B cell (primary cell): Measurements from ENCODE around the gene PLCB1. TPM values are rescaled to one million over a fixed set of nuclear protein-coding genes. Genes with fewer than 3 reads are reported as not detected.

Experiments
- ATAC-seq: fragments of 200-7000 bp; cut with Tn5 transposase; one replicate; pipeline ENCODE4 v1.10.0; 2021; ENCODE audit warnings: low read depth, mild to moderate bottlenecking, moderate number of reproducible peaks, moderate library complexity
- CTCF ChIA-PET: fragments of 350-600 bp; sonication (Branson Sonifier 250); formaldehyde crosslinking; loops from one replicate; lab custom pipeline; 2021; ENCODE audit warnings: antibody characterized with exemption, inconsistent platforms; lab: Charles Lee
- POLR2A ChIA-PET: fragments of 350-600 bp; sonication (Branson Sonifier 250); formaldehyde crosslinking; loops from one replicate; lab custom pipeline; 2021; ENCODE audit warnings: antibody characterized with exemption; lab: Charles Lee
- DNase-seq: peaks from one replicate; pipeline ENCODE4 v3.0.0; 2013
- H2AFZ ChIP-seq: 2 replicates; pipeline ENCODE4 v1.6.1; 2012; ENCODE audit warnings: mild to moderate bottlenecking, low read depth, low read length; ENCODE audit not compliant: insufficient read depth, poor library complexity, severe bottlenecking
- H3K27ac ChIP-seq, 2 donors: 1 replicate in 1 of 2; 2 replicates in 1 of 2; pipeline ENCODE4 v1.5.1; 2012 to 2013; ENCODE audit warnings: low read length in 2 of 2, mild to moderate bottlenecking in 2 of 2, moderate library complexity in 1 of 2
- H3K27me3 ChIP-seq, 4 experiments: fragments of 200-600 bp in 1 of 4; sonication (generic) in 1 of 4; replicated peaks in 1 of 4; 1 replicate in 2 of 4; 2 replicates in 2 of 4; pipeline versions ENCODE4 v1.6.1 to v1.7.0; 2013 to 2016; ENCODE audit warnings: low read length in 3 of 4, mild to moderate bottlenecking in 2 of 4, mixed read lengths in 1 of 4, moderate library complexity in 1 of 4; ENCODE audit not compliant: insufficient read depth in 4 of 4, control insufficient read depth in 3 of 4; ENCODE audit errors: control extremely low read depth in 1 of 4
- H3K36me3 ChIP-seq, 2 experiments: replicated peaks in 1 of 2; 1 replicate in 1 of 2; 2 replicates in 1 of 2; pipeline versions ENCODE4 v1.6.1 to v1.7.1; 2013; ENCODE audit warnings: low read length in 1 of 2; ENCODE audit not compliant: insufficient read depth in 2 of 2, control insufficient read depth in 1 of 2; ENCODE audit errors: control extremely low read depth in 1 of 2, extremely low read depth in 1 of 2
- H3K4me1 ChIP-seq, 2 donors: fragments of 200-600 bp in 1 of 2; sonication (generic) in 1 of 2; 1 replicate in 1 of 2; 2 replicates in 1 of 2; pipeline versions ENCODE4 v1.5.1 to v1.6.1; 2013 to 2017; ENCODE audit warnings: low read length in 2 of 2; ENCODE audit not compliant: control insufficient read depth in 2 of 2, insufficient read depth in 2 of 2
- H3K4me2 ChIP-seq: replicated peaks from 2 replicates; pipeline ENCODE3; 2012; ENCODE audit warnings: mild to moderate bottlenecking, low read depth, low read length; ENCODE audit not compliant: poor library complexity, severe bottlenecking
- H3K4me3 ChIP-seq, 5 experiments: fragments of 200-600 bp in 1 of 5; sonication (generic) in 1 of 5; 1 replicate in 3 of 5; 2 replicates in 2 of 5; pipeline versions ENCODE4 v1.5.1 to v1.7.0; 2011 to 2016; ENCODE audit warnings: low read length in 4 of 5, mild to moderate bottlenecking in 4 of 5, low read depth in 2 of 5, control low read depth in 1 of 5, moderate library complexity in 1 of 5; ENCODE audit not compliant: insufficient read depth in 1 of 5; ENCODE audit errors: control extremely low read depth in 1 of 5, extremely low read depth in 1 of 5
- H3K79me2 ChIP-seq: fragments of 200-600 bp; sonication (generic); one replicate; pipeline ENCODE4 v1.6.0; 2016; ENCODE audit warnings: low read length; ENCODE audit not compliant: control insufficient read depth, insufficient read depth
- H3K9ac ChIP-seq: fragments of 200-600 bp; sonication (generic); 2 replicates; pipeline ENCODE4 v1.6.1; 2017; ENCODE audit warnings: mild to moderate bottlenecking, low read length, moderate library complexity
- H3K9me3 ChIP-seq, 3 donors: one replicate each; pipeline versions ENCODE4 v1.6.1 to v1.7.1; 2013; ENCODE audit warnings: low read length in 2 of 3; ENCODE audit not compliant: control insufficient read depth in 2 of 3, insufficient read depth in 1 of 3; ENCODE audit errors: control extremely low read depth in 1 of 3
- H4K20me1 ChIP-seq: 2 replicates; pipeline ENCODE4 v1.6.0; 2012; ENCODE audit warnings: mild to moderate bottlenecking, low read length; ENCODE audit not compliant: insufficient read depth, control insufficient read depth, poor library complexity, severe bottlenecking
- H3K27ac Mint-ChIP-seq: one replicate; pipeline ENCODE4 v1.8.0; 2021; ENCODE audit warnings: mixed read lengths
- H3K27me3 Mint-ChIP-seq: one replicate; pipeline ENCODE4 v1.8.0; 2021; ENCODE audit warnings: mixed read lengths
- H3K4me1 Mint-ChIP-seq: one replicate; pipeline ENCODE4 v1.8.0; 2021; ENCODE audit warnings: mixed read lengths
- H3K4me3 Mint-ChIP-seq: one replicate; pipeline ENCODE4 v1.8.0; 2021; ENCODE audit warnings: mixed read lengths
- H3K9me3 Mint-ChIP-seq: one replicate; pipeline ENCODE4 v1.8.0; 2022; ENCODE audit warnings: mixed read lengths; ENCODE audit not compliant: insufficient read depth
- EZH2 ChIP-seq: IDR thresholded peaks from 2 replicates; pipeline ENCODE4 v1.6.1; 2012; ENCODE audit warnings: borderline replicate concordance, low read depth, mild to moderate bottlenecking, moderate library complexity, low read length; ENCODE audit not compliant: insufficient read depth, poor library complexity, severe bottlenecking
- WGBS: methylation state at CpG from one replicate; pipeline ENCODE4 v1.1.5; 2013; ENCODE audit warnings: missing lambda C conversion rate; ENCODE audit not compliant: insufficient coverage; 5-methylcytosine and 5-hydroxymethylcytosine counted together
- intact Hi-C: fragments of 100-400 bp; cut with micrococcal nuclease; formaldehyde crosslinking; loops from one replicate; pipeline ENCODE4 v1.10.0; 2022
- polyA plus RNA-seq: library from polyadenylated mRNA; depleted of rRNA; stranded (reverse); fragments of >200 nt; gene quantifications from 2 replicates; pipeline ENCODE4 v1.2.3, GENCODE V29; 2012
- total RNA-seq, 2 donors: library from RNA; stranded (reverse); fragments of 120-200 nt in 1 of 2; gene quantifications; 1 replicate in 1 of 2; 2 replicates in 1 of 2; pipeline versions ENCODE4 v1.2.3 to v1.2.4, GENCODE V29; 2013 to 2022
- TF ChIP-seq, protein P1 (sequence below): fragments of 200-600 bp; IDR thresholded peaks from one replicate; pipeline ENCODE4 v1.8.0; 2022; ENCODE audit warnings: antibody characterized with exemption, mild to moderate bottlenecking

Gene PLCB1
- total and polyA plus RNA-seq, 2 donors (not counting 1 experiment from before 2014, with no cell fraction given): 0.18 to 0.47 TPM

DNA sequence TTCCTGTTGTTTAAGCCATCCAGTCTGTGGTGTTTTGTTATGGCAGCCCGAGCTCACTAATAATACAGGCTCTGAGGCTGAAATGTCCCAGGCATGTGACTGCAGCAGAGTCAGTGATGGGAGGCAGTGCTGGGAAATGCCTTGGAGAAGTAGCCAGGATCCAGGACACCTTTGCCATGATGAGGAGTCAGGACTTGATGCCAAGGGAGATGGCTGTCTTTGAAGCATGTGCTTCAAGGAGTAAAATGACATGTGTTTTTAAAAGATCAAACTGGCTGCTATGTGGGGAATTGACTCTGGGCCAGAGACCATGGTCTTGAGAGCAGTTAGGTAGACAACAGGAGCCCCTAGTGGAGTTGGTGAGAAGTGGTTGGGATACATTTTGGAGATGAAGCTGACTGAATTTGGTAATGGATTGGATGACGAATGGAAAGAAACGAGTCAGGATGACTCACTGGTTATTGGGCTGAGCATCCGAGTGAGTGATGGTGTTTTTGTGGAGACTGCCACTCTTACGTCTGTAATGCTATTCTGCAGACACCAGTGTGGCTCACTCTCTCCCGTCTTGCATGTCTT lies 322.2 kb downstream of the PLCB1 start:
- no peaks in the 10 kb centered on the region for H3K27me3 ChIP-seq
- no peak overlapping the region for H2AFZ ChIP-seq
- no peak overlapping the region for H3K27ac Mint-ChIP-seq
- H3K36me3 ChIP-seq: no peaks in the 10 kb centered on the region
- H3K9ac ChIP-seq: no peak overlapping the region
- no peak overlapping the region for H3K4me3 Mint-ChIP-seq
- POLR2A ChIA-PET: no interaction called here
- no peaks in the 10 kb centered on the region for H3K9me3 ChIP-seq
- H3K79me2 ChIP-seq: no peaks in the 10 kb centered on the region
- no peaks in the 10 kb centered on the region for H3K27me3 Mint-ChIP-seq
- H3K4me3 ChIP-seq: no peak overlapping the region
- CTCF ChIA-PET: no interaction called here
- H3K4me1 Mint-ChIP-seq: no peaks in the 10 kb centered on the region
- TF ChIP-seq, protein P1, sequence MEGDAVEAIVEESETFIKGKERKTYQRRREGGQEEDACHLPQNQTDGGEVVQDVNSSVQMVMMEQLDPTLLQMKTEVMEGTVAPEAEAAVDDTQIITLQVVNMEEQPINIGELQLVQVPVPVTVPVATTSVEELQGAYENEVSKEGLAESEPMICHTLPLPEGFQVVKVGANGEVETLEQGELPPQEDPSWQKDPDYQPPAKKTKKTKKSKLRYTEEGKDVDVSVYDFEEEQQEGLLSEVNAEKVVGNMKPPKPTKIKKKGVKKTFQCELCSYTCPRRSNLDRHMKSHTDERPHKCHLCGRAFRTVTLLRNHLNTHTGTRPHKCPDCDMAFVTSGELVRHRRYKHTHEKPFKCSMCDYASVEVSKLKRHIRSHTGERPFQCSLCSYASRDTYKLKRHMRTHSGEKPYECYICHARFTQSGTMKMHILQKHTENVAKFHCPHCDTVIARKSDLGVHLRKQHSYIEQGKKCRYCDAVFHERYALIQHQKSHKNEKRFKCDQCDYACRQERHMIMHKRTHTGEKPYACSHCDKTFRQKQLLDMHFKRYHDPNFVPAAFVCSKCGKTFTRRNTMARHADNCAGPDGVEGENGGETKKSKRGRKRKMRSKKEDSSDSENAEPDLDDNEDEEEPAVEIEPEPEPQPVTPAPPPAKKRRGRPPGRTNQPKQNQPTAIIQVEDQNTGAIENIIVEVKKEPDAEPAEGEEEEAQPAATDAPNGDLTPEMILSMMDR: no peak
- TF ChIP-seq EZH2: no peak
- no peak overlapping the region for H3K27ac ChIP-seq
- ATAC-seq: no peak
- no peaks in the 10 kb centered on the region for H3K4me1 ChIP-seq
- no peaks in the 10 kb centered on the region for H3K9me3 Mint-ChIP-seq
- no peaks in the 10 kb centered on the region for H4K20me1 ChIP-seq
- intact Hi-C loops: no loop called here
- H3K4me2 ChIP-seq: no peak overlapping the region
- no peak for DNase-seq
- 80% methylated on average over 6 of the region's 6 CpGs for WGBS

DNA sequence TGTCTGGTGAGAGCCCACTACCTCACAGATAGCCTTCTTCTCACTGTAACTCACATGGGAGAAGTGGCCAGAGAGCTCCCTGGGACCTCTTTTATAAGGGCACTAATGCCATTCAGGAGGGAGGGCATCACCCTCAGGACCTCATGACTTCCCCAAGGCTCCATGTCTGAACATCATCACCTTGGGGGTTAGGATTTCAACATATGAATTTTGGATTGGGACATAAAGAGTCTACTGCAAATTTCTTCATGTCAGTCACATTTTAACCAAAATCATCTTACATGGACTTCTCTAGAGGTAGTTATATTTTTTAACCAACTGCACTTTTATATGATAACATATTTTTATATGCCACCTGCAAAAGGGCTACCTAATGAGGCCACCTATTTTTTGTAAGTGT lies 324.7 kb downstream of the PLCB1 start:
- Histone ChIP-seq H3K9ac (no peak overlapping the region), H3K4me2 (no peak overlapping the region), H4K20me1 (no peaks in the 10 kb centered on the region), H3K27ac (no peak overlapping the region), H3K79me2 (no peaks in the 10 kb centered on the region), H2AFZ (no peak overlapping the region), H3K9me3 (no peaks in the 10 kb centered on the region), H3K27me3 (no peaks in the 10 kb centered on the region), H3K4me3 (no peak overlapping the region), H3K4me1 (no peaks in the 10 kb centered on the region), H3K36me3 (no peaks in the 10 kb centered on the region)
- no peak for TF ChIP-seq EZH2
- TF ChIP-seq, protein P1: no peak
- intact Hi-C loops: no loop called here
- Mint-ChIP-seq H3K27me3 (no peaks in the 10 kb centered on the region), H3K27ac (no peak overlapping the region), H3K4me3 (no peak overlapping the region), H3K9me3 (no peaks in the 10 kb centered on the region), H3K4me1 (no peaks in the 10 kb centered on the region)
- ATAC-seq (no peak), DNase-seq (no peak)
- ChIA-PET CTCF (no interaction called here), POLR2A (no interaction called here)
